Omental fat pad (tissue), 4 donors: Measurements from ENCODE around the gene TECPR1. TPM values are rescaled to one million over a fixed set of nuclear protein-coding genes. Genes with fewer than 3 reads are reported as not detected.

Source experiments
- ATAC-seq: fragments of 150-250 bp; one replicate; pipeline ENCODE4 v1.9.1; 2016; ENCODE audit warnings: mild to moderate bottlenecking, moderate library complexity; ENCODE audit not compliant: low FRiP score
- DNase-seq: peaks from one replicate; pipeline ENCODE4 v3.0.0-alpha.2; 2019; ENCODE audit warnings: low spot score
- total RNA-seq, 4 donors: library from RNA; depleted of rRNA; stranded (reverse); fragments of >200 nt; gene quantifications; one replicate each; pipeline ENCODE4 v1.1.0, GENCODE V29; 2016
- TF ChIP-seq, protein P1 (sequence below), 3 donors: fragments of 450-650 bp; IDR thresholded peaks; one replicate each; pipeline ENCODE4 v1.5.1; 2016 to 2017; ENCODE audit warnings: antibody characterized with exemption in 3 of 3, mild to moderate bottlenecking in 3 of 3, moderate library complexity in 2 of 3

Gene TECPR1
- total RNA-seq, 4 donors from 2014 or later, result 12.0 to 36.3 (median 17.1) TPM

DNA sequence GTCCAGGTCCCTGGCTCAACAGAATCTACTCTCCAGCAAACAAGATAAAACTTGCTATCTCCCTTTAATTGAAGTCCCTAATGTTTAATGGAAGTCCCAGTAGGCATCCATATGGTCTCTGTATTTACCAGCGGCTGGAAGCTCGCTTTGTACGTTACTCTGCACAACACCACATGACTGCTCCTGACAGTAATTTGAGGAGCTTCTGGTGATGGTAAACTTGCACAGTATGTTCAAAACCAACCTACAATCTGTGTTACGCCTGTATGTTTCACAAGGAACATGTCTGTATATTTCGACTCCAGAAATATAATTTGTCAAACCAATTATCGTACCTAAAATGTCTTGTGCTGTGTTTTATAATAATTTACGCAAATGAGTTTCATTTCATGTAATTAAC lies 4.4 kb upstream of the TECPR1 start:
- ATAC-seq, result no peak
- no peak for DNase-seq
- TF ChIP-seq, protein P1, sequence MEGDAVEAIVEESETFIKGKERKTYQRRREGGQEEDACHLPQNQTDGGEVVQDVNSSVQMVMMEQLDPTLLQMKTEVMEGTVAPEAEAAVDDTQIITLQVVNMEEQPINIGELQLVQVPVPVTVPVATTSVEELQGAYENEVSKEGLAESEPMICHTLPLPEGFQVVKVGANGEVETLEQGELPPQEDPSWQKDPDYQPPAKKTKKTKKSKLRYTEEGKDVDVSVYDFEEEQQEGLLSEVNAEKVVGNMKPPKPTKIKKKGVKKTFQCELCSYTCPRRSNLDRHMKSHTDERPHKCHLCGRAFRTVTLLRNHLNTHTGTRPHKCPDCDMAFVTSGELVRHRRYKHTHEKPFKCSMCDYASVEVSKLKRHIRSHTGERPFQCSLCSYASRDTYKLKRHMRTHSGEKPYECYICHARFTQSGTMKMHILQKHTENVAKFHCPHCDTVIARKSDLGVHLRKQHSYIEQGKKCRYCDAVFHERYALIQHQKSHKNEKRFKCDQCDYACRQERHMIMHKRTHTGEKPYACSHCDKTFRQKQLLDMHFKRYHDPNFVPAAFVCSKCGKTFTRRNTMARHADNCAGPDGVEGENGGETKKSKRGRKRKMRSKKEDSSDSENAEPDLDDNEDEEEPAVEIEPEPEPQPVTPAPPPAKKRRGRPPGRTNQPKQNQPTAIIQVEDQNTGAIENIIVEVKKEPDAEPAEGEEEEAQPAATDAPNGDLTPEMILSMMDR (IDR thresholded peaks at IDR 0.05), result no peak

DNA sequence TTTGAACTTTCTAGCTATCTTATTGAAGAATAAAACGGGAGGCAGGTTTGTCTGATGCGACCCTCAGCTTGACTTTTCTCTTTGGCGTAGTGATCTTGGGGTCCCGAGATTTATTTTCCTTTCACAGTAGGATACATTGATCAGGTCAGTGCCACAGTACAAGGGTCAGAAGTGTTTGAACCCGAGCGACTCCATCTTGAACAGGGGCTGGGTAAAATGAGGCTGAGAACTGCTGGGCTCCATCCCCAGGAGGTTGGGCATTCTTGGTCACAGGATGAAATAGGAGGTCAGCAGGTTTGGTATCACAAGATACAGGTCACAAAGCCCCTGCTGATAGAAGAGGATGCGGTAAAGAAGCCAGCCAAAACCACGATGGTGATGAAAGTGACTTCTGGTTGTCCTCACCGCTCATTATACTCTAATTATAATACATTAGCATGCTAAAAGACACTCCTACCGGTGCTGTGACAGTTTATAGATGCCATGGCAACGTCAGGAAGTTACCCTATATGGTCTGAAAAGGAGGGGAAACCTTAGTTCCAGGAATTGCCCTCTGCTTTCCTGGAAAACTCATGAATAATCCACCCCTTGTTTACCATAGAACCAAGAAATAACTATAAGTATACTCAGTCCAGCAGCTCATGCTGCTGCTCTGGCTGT lies 3.0 kb upstream of the TECPR1 start:
- TF ChIP-seq, protein P1 (IDR thresholded peaks at IDR 0.05), result no peak
- ATAC-seq, result no peak
- no peak for DNase-seq

DNA sequence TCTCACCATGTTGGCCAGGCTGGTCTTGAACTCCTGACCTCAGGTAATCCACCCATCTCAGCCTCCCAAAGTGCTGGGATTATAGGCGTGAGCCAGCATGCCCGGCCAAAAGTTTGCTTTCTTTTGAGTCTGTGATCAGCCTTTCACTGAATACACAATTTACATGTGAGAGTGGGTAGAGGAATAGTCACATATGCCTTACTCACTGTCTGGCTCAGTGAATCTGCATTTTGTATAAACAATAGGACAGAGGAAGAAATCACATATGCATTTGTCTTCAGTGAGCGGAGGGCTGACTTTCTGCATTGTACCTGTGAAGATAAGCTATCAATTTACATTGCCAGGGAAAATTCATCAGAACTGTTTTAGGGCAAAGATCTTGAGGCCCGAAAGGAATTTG lies 2.5 kb upstream of the TECPR1 start:
- no peak for ATAC-seq
- DNase-seq, result no peak
- TF ChIP-seq, protein P1 (IDR thresholded peaks at IDR 0.05), result no peak

DNA sequence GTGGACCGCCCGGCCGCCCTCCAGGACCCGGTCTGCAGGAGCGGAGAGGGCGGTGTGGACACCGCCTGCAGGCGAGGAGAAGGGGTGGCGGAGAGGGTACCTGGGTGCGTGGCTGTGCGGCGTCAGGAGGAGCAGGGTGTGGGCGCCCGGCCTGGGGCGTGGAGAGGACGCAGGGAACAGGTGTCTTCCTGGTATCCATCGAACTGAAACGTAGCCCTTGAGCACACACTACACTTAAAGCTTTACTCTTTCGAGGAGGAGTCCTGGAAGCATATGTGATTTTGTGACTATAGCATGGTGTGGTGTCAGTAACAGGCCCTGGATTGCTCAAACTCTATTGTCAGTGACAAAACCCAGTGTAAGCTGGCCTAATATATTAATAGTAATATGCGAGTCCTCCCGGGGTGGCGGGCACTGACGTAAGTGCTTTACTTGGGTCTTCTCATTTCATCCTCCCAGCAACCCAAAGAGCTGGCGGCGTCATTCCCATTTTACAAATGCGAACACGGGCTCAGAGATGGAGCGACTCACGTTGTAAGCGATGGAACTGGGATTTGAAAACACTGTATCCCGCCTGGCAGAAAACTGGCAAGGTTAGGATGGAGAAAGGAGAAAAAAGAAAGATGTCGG lies 508 bp upstream of the TECPR1 start:
- TF ChIP-seq, protein P1 (IDR thresholded peaks at IDR 0.05), result no peak
- ATAC-seq, result no peak
- no peak for DNase-seq

DNA sequence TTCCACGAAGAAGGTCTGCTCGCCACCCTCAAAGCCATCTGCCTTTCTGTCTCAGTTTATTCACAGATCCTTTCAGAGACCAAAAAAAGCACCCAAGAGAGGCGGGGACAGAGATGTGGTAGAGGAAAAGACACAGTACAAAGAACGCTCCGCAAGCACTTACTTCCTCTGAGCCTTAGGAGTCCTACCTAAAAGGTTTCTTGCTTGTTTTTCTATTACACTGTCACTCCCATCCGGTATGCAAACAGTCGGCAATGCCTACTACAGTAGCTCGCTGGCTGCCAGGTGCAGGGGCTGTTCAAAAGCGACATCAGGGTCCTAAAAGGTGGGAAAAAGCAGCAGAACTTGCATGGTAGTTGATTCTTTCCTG lies 816 bp downstream of the TECPR1 start:
- TF ChIP-seq, protein P1 (IDR thresholded peaks at IDR 0.05), result no peak
- DNase-seq (no peak), ATAC-seq (no peak)

DNA sequence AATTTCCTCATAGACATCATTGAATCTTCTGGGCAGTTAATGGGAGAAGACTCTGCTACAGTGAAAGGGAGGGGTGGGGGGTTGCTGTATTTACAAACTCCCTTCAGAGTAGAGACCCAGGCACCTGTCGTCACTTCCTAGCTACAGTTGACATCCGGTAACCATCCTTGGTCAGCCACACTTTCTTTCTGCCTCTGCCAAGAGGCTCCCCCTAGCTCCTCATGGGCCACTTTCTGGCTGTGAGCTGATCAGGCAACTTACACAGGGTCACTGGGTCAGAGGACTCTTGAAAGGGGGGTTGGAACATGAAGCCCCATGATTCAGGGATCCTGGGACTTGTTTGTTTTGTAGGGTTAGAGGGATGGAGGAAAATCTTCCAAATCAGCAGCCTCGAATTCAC lies 1.2 kb downstream of the TECPR1 start:
- ATAC-seq (no peak), DNase-seq (no peak)
- TF ChIP-seq, protein P1 (IDR thresholded peaks at IDR 0.05), result no peak

DNA sequence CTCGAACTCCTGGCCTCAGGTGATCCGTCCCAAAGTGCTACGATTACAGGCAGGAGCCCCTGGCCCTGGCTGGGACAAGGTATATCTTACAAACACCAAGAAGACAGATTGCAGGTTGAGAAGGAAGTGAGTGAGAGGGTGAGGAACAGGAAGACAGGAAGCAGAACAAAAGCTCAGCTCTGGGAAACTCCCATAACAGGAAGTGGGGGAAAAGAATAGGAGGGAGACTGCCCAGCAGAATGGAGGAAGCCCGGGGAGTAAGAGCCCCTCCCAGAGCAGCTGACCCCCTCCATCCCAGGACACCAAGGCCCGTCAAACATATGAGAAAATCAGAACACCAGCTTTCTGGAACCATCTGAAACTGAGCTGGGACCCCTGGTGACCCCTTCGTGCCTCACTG lies 2.9 kb downstream of the TECPR1 start:
- TF ChIP-seq, protein P1 (IDR thresholded peaks at IDR 0.05), result no peak
- no peak for DNase-seq

More for the DNA sequence above, 2.9 kb downstream of the TECPR1 start:
- no peak for ATAC-seq
